Ovary (tissue), 3 donors: Measurements from ENCODE around the gene POU6F2.

Experiments used
- CTCF ChIP-seq, 3 donors: fragments of 450-650 bp in 2 of 3; fragments of 200-600 bp in 1 of 3; IDR thresholded peaks; one replicate each; pipeline versions ENCODE4 v1.5.1 to v1.8.0; 2016 to 2022; ENCODE audit warnings: antibody characterized with exemption in 3 of 3, mild to moderate bottlenecking in 1 of 3
- POLR2A ChIP-seq: fragments of 450-650 bp; IDR thresholded peaks from one replicate; pipeline ENCODE4 v1.6.1; 2017; ENCODE audit warnings: antibody characterized with exemption, mild to moderate bottlenecking, moderate library complexity
- donor health status: DM: no; HTN: no; CAD: no.

- TF ChIP-seq CTCF (IDR thresholded peaks at IDR 0.05) = no peak
- TF ChIP-seq POLR2A = no peak
Observed at GRCh38 chr7:39507866-39508551, 530.3 kb downstream of the POU6F2 start.
